Adrenal gland (tissue), 12 donors: ENCODE results near the gene SCNM1. TPM values are rescaled to one million over a fixed set of nuclear protein-coding genes. Genes with fewer than 3 reads are reported as not detected.

Experiments
- DNase-seq, 7 donors: peaks; one replicate each; pipeline ENCODE4 v3.0.0-alpha.2; 2019 to 2020
- H3K27ac ChIP-seq, 5 donors: fragments of 200-600 bp; sonication (generic) in 4 of 5; 1 replicate in 3 of 5; 2 replicates in 2 of 5; pipeline versions ENCODE4 v1.5.1 to v1.8.0; 2016 to 2020; ENCODE audit warnings: mild to moderate bottlenecking in 1 of 5
- H3K27me3 ChIP-seq: fragments of 200-600 bp; 2 replicates; pipeline ENCODE4 v1.8.0; 2021
- H3K36me3 ChIP-seq, 2 donors: fragments of 200-600 bp; replicated peaks in 1 of 2; 1 replicate in 1 of 2; 2 replicates in 1 of 2; pipeline versions ENCODE4 v1.5.1 to v1.8.0; 2018 to 2022
- H3K4me1 ChIP-seq, 2 donors: fragments of 200-600 bp; replicated peaks in 1 of 2; 1 replicate in 1 of 2; 2 replicates in 1 of 2; pipeline versions ENCODE4 v1.5.1 to v1.8.0; 2018 to 2021
- H3K4me3 ChIP-seq, 4 donors: fragments of 200-600 bp; sonication (generic) in 3 of 4; one replicate each; pipeline ENCODE4 v1.5.1; 2016 to 2018
- H3K9me3 ChIP-seq, 3 donors: fragments of 200-600 bp; sonication (generic) in 1 of 3; replicated peaks in 1 of 3; 1 replicate in 2 of 3; 2 replicates in 1 of 3; pipeline versions ENCODE4 v1.5.1 to v1.8.0; 2016 to 2021
- CTCF ChIP-seq, 6 experiments: fragments of 450-650 bp in 4 of 6; fragments of 200-600 bp in 2 of 6; sonication (generic) in 1 of 6; IDR thresholded peaks; 1 replicate in 5 of 6; 2 replicates in 1 of 6; pipeline versions ENCODE4 v1.5.1 to v1.8.0; 2016 to 2021; ENCODE audit warnings: antibody characterized with exemption in 6 of 6, mild to moderate bottlenecking in 2 of 6, moderate library complexity in 1 of 6
- POLR2A ChIP-seq, 2 donors: fragments of 450-650 bp; IDR thresholded peaks; one replicate each; pipeline ENCODE4 v1.6.1; 2017; ENCODE audit warnings: antibody characterized with exemption in 2 of 2, mild to moderate bottlenecking in 2 of 2, moderate library complexity in 1 of 2
- WGBS, 4 donors: extraction: QIAGEN DNeasy Blood & Tissue Kit in 2 of 4; methylation state at CpG; one replicate each; pipeline versions ENCODE4 v1.1.5 to v1.1.7; 2013 to 2017; 5-methylcytosine and 5-hydroxymethylcytosine counted together
- intact Hi-C, 2 donors: fragments of 100-400 bp; cut with DNase I; formaldehyde crosslinking; loops; one replicate each; pipeline versions ENCODE4 v1.14.1 to v1.15.0; 2022 to 2023
- polyA plus RNA-seq, 3 donors: library from polyadenylated mRNA; stranded (reverse); fragments of 200-250 nt in 2 of 3; fragments of 350-450 nt in 1 of 3; fragmentation: Illumina TruSeq in 1 of 3; extraction: RNeasy Lipid Tissue Mini Kit (QIAGEN cat#74804) in 1 of 3; gene quantifications; one replicate each; pipeline ENCODE4 v1.2.3, GENCODE V29; 2013 to 2014
- total RNA-seq, 9 donors: library from RNA; depleted of rRNA in 4 of 9; stranded (reverse); fragments of >200 nt in 4 of 9; fragments of 120-200 nt in 1 of 9; fragmentation: NEBNext Ultra II Directional in 1 of 9; extraction: Animal tissue kit (Norgen Biotek cat#: 25700) in 1 of 9; gene quantifications; one replicate each; pipeline versions ENCODE4 v1.1.0 to v1.2.4, GENCODE V29; 2013 to 2023
- donor health status: healthy with polysubstance abuse.
- donor health status: Bipolar disorder and iron deficiency.
- donor health status: DM: yes; HTN: yes; CAD: no.
- donor health status: DM: no; HTN: no; CAD: no.
- donor health status: DM: no; HTN: no; CAD: no.
- donor health status: DM: yes; HTN: yes; CAD: no.

The SCNM1 gene
- total and polyA plus RNA-seq, 12 donors: 16.4 to 89.0 (median 36.6) TPM

GRCh38 chr1:151213560-151213959 lies 47.6 kb downstream of the SCNM1 start:
- H3K4me1 ChIP-seq: peaks cover 0 to 3% of the 10 kb centered on the region in 2 donors
- WGBS, 4 donors: 14 to 35% (median 24%) methylated on average over 2 of the region's 2 CpGs
- DNase-seq: no peak

More at GRCh38 chr1:151213560-151213959, 47.6 kb downstream of the SCNM1 start:
- intact Hi-C loops: no loop called here
- no peak overlapping the region for H3K27ac ChIP-seq
- peaks cover 0 to 21% of the 10 kb centered on the region in 2 donors for H3K36me3 ChIP-seq
- no peaks in the 10 kb centered on the region for H3K27me3 ChIP-seq
- H3K9me3 ChIP-seq: no peaks in the 10 kb centered on the region
- no peak for TF ChIP-seq POLR2A (IDR thresholded peaks at IDR 0.05)
- TF ChIP-seq CTCF (IDR thresholded peaks at IDR 0.05): no peak
- no peak overlapping the region for H3K4me3 ChIP-seq

Other genes with a start within 250 kb of the SCNM1 start
- gene SETDB1, start 239.8 kb upstream of the SCNM1 start, total RNA-seq: 10 to 100 TPM; 12.6 to 52.9 (median 33.9) TPM
- gene SETDB1, start 239.8 kb upstream of the SCNM1 start, polyA plus RNA-seq: 10 to 100 TPM; 28.9 to 50.4 (median 41.3) TPM
- 100 to 1,000 TPM; 289 to 682 (median 496) TPM for gene CERS2, start 191.3 kb upstream of the SCNM1 start, total RNA-seq
- 100 to 1,000 TPM; 482 to 547 (median 520) TPM for gene CERS2, start 191.3 kb upstream of the SCNM1 start, polyA plus RNA-seq
- gene ANXA9, start 183.9 kb upstream of the SCNM1 start, total RNA-seq: 1 to 10 TPM in 2 of 9 donors, under 1 TPM in 7; 0.22 to 3.2 (median 0.50) TPM
- gene ANXA9, start 183.9 kb upstream of the SCNM1 start, polyA plus RNA-seq: under 1 TPM; 0.18 to 0.56 (median 0.40) TPM
- gene MINDY1, start 159.2 kb upstream of the SCNM1 start, total RNA-seq: 10 to 100 TPM; 13.3 to 37.5 (median 32.7) TPM
- gene MINDY1, start 159.2 kb upstream of the SCNM1 start, polyA plus RNA-seq: 10 to 100 TPM in 2 of 3 donors, 1 to 10 TPM in 1; 6.0 to 12.5 (median 12.5) TPM
- 10 to 100 TPM; 12.3 to 25.7 (median 20.0) TPM for gene PRUNE1, start 157.7 kb upstream of the SCNM1 start, total RNA-seq
- gene PRUNE1, start 157.7 kb upstream of the SCNM1 start, polyA plus RNA-seq: 10 to 100 TPM; 10.2 to 16.1 (median 10.9) TPM
- 1 to 10 TPM in 1 of 9 donors, under 1 TPM in 5, not detected in 3; 0.11 to 2.4 (median 0.27) TPM for gene BNIPL, start 129.6 kb upstream of the SCNM1 start, total RNA-seq
- 1 to 10 TPM in 1 of 3 donors, under 1 TPM in 2; 0.05 to 1.4 (median 0.24) TPM for gene BNIPL, start 129.6 kb upstream of the SCNM1 start, polyA plus RNA-seq
- gene C1orf56, start 118.4 kb upstream of the SCNM1 start, total RNA-seq: 10 to 100 TPM in 7 of 9 donors, 1 to 10 TPM in 2; 3.9 to 29.7 (median 13.9) TPM
- gene C1orf56, start 118.4 kb upstream of the SCNM1 start, polyA plus RNA-seq: 10 to 100 TPM in 1 of 3 donors, 1 to 10 TPM in 2; 8.3 to 10.3 (median 8.3) TPM
- gene CDC42SE1, start 106.5 kb upstream of the SCNM1 start, total RNA-seq: 100 to 1,000 TPM in 3 of 9 donors, 10 to 100 TPM in 6; 53.6 to 125 (median 88.2) TPM
- gene CDC42SE1, start 106.5 kb upstream of the SCNM1 start, polyA plus RNA-seq: 10 to 100 TPM; 45.5 to 85.8 (median 55.8) TPM
- 10 to 100 TPM in 2 of 9 donors, 1 to 10 TPM in 7; 1.6 to 31.9 (median 3.7) TPM for gene MLLT11, start 105.7 kb upstream of the SCNM1 start, total RNA-seq
- 10 to 100 TPM in 1 of 3 donors, 1 to 10 TPM in 2; 4.3 to 17.4 (median 9.0) TPM for gene MLLT11, start 105.7 kb upstream of the SCNM1 start, polyA plus RNA-seq
- 10 to 100 TPM in 8 of 9 donors, 1 to 10 TPM in 1; 8.5 to 37.1 (median 12.1) TPM for gene GABPB2, start 95.4 kb upstream of the SCNM1 start, total RNA-seq
- 10 to 100 TPM in 2 of 3 donors, 1 to 10 TPM in 1; 8.3 to 15.3 (median 11.8) TPM for gene GABPB2, start 95.4 kb upstream of the SCNM1 start, polyA plus RNA-seq
- gene SEMA6C, start 19.5 kb upstream of the SCNM1 start, total RNA-seq: 1 to 10 TPM in 8 of 9 donors, under 1 TPM in 1; 0.66 to 7.1 (median 3.6) TPM
- gene SEMA6C, start 19.5 kb upstream of the SCNM1 start, polyA plus RNA-seq: 10 to 100 TPM in 2 of 3 donors, under 1 TPM in 1; 0.88 to 40.5 (median 14.9) TPM
- gene TNFAIP8L2, start 9.5 kb upstream of the SCNM1 start, total RNA-seq: 10 to 100 TPM in 3 of 9 donors, 1 to 10 TPM in 6; 1.4 to 18.3 (median 6.4) TPM
- 10 to 100 TPM in 2 of 3 donors, 1 to 10 TPM in 1; 3.3 to 19.9 (median 15.2) TPM for gene TNFAIP8L2, start 9.5 kb upstream of the SCNM1 start, polyA plus RNA-seq
- 10 to 100 TPM in 7 of 9 donors, 1 to 10 TPM in 2; 7.9 to 21.5 (median 14.6) TPM for gene LYSMD1, start 242 bp upstream of the SCNM1 start, total RNA-seq
- gene LYSMD1, start 242 bp upstream of the SCNM1 start, polyA plus RNA-seq: 10 to 100 TPM in 1 of 3 donors, 1 to 10 TPM in 2; 4.4 to 12.8 (median 9.1) TPM
- gene TMOD4, start 9.8 kb downstream of the SCNM1 start, total RNA-seq: 1 to 10 TPM in 1 of 9 donors, under 1 TPM in 2, not detected in 6; 0.28 to 1.2 (median 0.60) TPM
- under 1 TPM in 2 of 3 donors, not detected in 1; 0.84 to 0.88 TPM for gene TMOD4, start 9.8 kb downstream of the SCNM1 start, polyA plus RNA-seq
- gene VPS72, start 24.1 kb downstream of the SCNM1 start, total RNA-seq: 10 to 100 TPM; 30.0 to 57.1 (median 39.1) TPM
- 10 to 100 TPM; 33.1 to 54.4 (median 41.3) TPM for gene VPS72, start 24.1 kb downstream of the SCNM1 start, polyA plus RNA-seq
- gene PIP5K1A, start 32.4 kb downstream of the SCNM1 start, total RNA-seq: 10 to 100 TPM; 28.8 to 61.7 (median 47.1) TPM
- gene PIP5K1A, start 32.4 kb downstream of the SCNM1 start, polyA plus RNA-seq: 10 to 100 TPM; 31.2 to 46.1 (median 43.7) TPM
- gene PSMD4, start 88.6 kb downstream of the SCNM1 start, total RNA-seq: 100 to 1,000 TPM in 8 of 9 donors, 10 to 100 TPM in 1; 99.5 to 380 (median 144) TPM
- gene PSMD4, start 88.6 kb downstream of the SCNM1 start, polyA plus RNA-seq: 100 to 1,000 TPM; 200 to 323 (median 250) TPM
- 10 to 100 TPM; 11.1 to 38.3 (median 32.4) TPM for gene ZNF687, start 116.2 kb downstream of the SCNM1 start, total RNA-seq
- 10 to 100 TPM in 1 of 3 donors, 1 to 10 TPM in 2; 7.5 to 18.5 (median 9.5) TPM for gene ZNF687, start 116.2 kb downstream of the SCNM1 start, polyA plus RNA-seq
- 10 to 100 TPM; 57.7 to 83.5 (median 66.3) TPM for gene PI4KB, start 161.3 kb downstream of the SCNM1 start, total RNA-seq
- gene PI4KB, start 161.3 kb downstream of the SCNM1 start, polyA plus RNA-seq: 10 to 100 TPM; 30.8 to 56.6 (median 37.6) TPM
- 10 to 100 TPM; 37.2 to 82.5 (median 57.1) TPM for gene RFX5, start 181.1 kb downstream of the SCNM1 start, total RNA-seq
- gene RFX5, start 181.1 kb downstream of the SCNM1 start, polyA plus RNA-seq: 10 to 100 TPM; 22.6 to 38.0 (median 37.9) TPM
- 10 to 100 TPM; 13.3 to 41.6 (median 34.7) TPM for gene SELENBP1, start 206.6 kb downstream of the SCNM1 start, total RNA-seq
- gene SELENBP1, start 206.6 kb downstream of the SCNM1 start, polyA plus RNA-seq: 10 to 100 TPM; 11.0 to 61.8 (median 32.3) TPM
- 100 to 1,000 TPM; 204 to 634 (median 299) TPM for gene PSMB4, start 233.4 kb downstream of the SCNM1 start, total RNA-seq
- 100 to 1,000 TPM; 364 to 544 (median 406) TPM for gene PSMB4, start 233.4 kb downstream of the SCNM1 start, polyA plus RNA-seq